NOMO-1 (cell line): Measurements from ENCODE around the gene PML.

Source experiments
- DNase-seq, 2 experiments: peaks; one replicate each; lab custom pipeline; 2025; ENCODE audit not compliant: unreplicated experiment in 2 of 2; lab: John Stamatoyannopoulos, UW

The PML gene

GRCh38 chr15:73994413-73994883 lies at the start of gene PML:
Gene PML (plus strand): TSS chr15:73994716. CDS start chr15:73994813, 97 bp downstream.
- peak; percentile 97 to 98 for DNase-seq

- DNase-seq: no peak
Observed at GRCh38 chr15:73945130-73945508, 49.4 kb upstream of the PML start.

- DNase-seq: no peak
Observed at GRCh38 chr15:73946046-73946721, 48.3 kb upstream of the PML start.

- no peak for DNase-seq
Observed at GRCh38 chr15:73946795-73947370, 47.6 kb upstream of the PML start.

GRCh38 chr15:73947651-73948050 lies 46.9 kb upstream of the PML start:
- no peak for DNase-seq

- no peak for DNase-seq
Observed at GRCh38 chr15:73948396-73948795, 46.1 kb upstream of the PML start.

- DNase-seq: no peak
Observed at GRCh38 chr15:73948982-73949381, 45.5 kb upstream of the PML start.

GRCh38 chr15:73949496-73949895 lies 45.0 kb upstream of the PML start:
- no peak for DNase-seq

- no peak for DNase-seq
Observed at GRCh38 chr15:73950479-73950830, 44.1 kb upstream of the PML start.

- DNase-seq: peak; percentile 38 to 67
Observed at GRCh38 chr15:73950831-73951561, 43.5 kb upstream of the PML start.

- no peak for DNase-seq
Observed at GRCh38 chr15:73951601-73952000, 42.9 kb upstream of the PML start.

- DNase-seq: no peak
Observed at GRCh38 chr15:73952171-73952912, 42.2 kb upstream of the PML start.

- no peak for DNase-seq
Observed at GRCh38 chr15:73952913-73953750, 41.4 kb upstream of the PML start.

GRCh38 chr15:73954188-73955145 lies 40.0 kb upstream of the PML start:
- DNase-seq: no peak

GRCh38 chr15:73955326-73955725 lies 39.2 kb upstream of the PML start:
- DNase-seq: no peak

- no peak for DNase-seq
Observed at GRCh38 chr15:73955861-73956742, 38.4 kb upstream of the PML start.

GRCh38 chr15:73956743-73957135 lies 37.8 kb upstream of the PML start:
- no peak for DNase-seq

- DNase-seq: no peak
Observed at GRCh38 chr15:73957276-73957675, 37.2 kb upstream of the PML start.
